Choroid plexus epithelial cell (primary cell): Measurements from ENCODE around the gene HLA-DRB1.

ENCODE experiments used
- DNase-seq: peaks from one replicate; pipeline ENCODE4 v3.0.0-alpha.2; 2010; ENCODE audit warnings: low read depth
- H3K4me3 ChIP-seq: 2 replicates; pipeline ENCODE4 v1.5.1; 2011; ENCODE audit warnings: low read depth, mild to moderate bottlenecking, control low read depth, low read length, moderate library complexity
- CTCF ChIP-seq: conservative IDR thresholded peaks from 2 replicates; pipeline ENCODE4 v1.5.1; 2011; ENCODE audit warnings: low read depth, mild to moderate bottlenecking, control low read depth, inconsistent platforms, low read length, moderate library complexity

HLA-DRB1 gene

GRCh38 chr6:32576250-32576649 is 13.4 kb downstream of the HLA-DRB1 start:
- DNase-seq = no peak
- no peak for TF ChIP-seq CTCF
- no peak overlapping the region for H3K4me3 ChIP-seq

- DNase-seq = no peak
- no peak for TF ChIP-seq CTCF
- H3K4me3 ChIP-seq = no peak overlapping the region
These were observed 19.2 kb downstream of the HLA-DRB1 start for GRCh38 chr6:32570363-32570905.

GRCh38 chr6:32568561-32568960 is 21.1 kb downstream of the HLA-DRB1 start:
- no peak for TF ChIP-seq CTCF
- no peak overlapping the region for H3K4me3 ChIP-seq
- DNase-seq = no peak

GRCh38 chr6:32566957-32567356 is 22.7 kb downstream of the HLA-DRB1 start:
- no peak overlapping the region for H3K4me3 ChIP-seq
- DNase-seq = no peak
- TF ChIP-seq CTCF = no peak

GRCh38 chr6:32565511-32565910 is 24.1 kb downstream of the HLA-DRB1 start:
- no peak for DNase-seq
- H3K4me3 ChIP-seq = no peak overlapping the region
- no peak for TF ChIP-seq CTCF

GRCh38 chr6:32562940-32563339 is 26.7 kb downstream of the HLA-DRB1 start:
- no peak for TF ChIP-seq CTCF
- H3K4me3 ChIP-seq = no peak overlapping the region
- no peak for DNase-seq

GRCh38 chr6:32559747-32560146 is 29.9 kb downstream of the HLA-DRB1 start:
- no peak for TF ChIP-seq CTCF
- no peak overlapping the region for H3K4me3 ChIP-seq
- DNase-seq = no peak
